IgD-negative memory B cell (primary cell): ENCODE results near the gene SUPT5H. TPM values are rescaled to one million over a fixed set of nuclear protein-coding genes. Genes with fewer than 3 reads are reported as not detected.
A peak's percentile ranks its signal among the peaks of the same experiment; 100 is the strongest.

Source experiments
- H3K27ac Mint-ChIP-seq, 3 donors: one replicate each; pipeline ENCODE4 v1.8.0; 2020 to 2022; ENCODE audit warnings: mild to moderate bottlenecking in 3 of 3, mixed read lengths in 3 of 3, moderate library complexity in 1 of 3
- H3K27me3 Mint-ChIP-seq: one replicate; pipeline ENCODE4 v1.8.0; 2021; ENCODE audit warnings: mixed read lengths
- H3K36me3 Mint-ChIP-seq: one replicate; pipeline ENCODE4 v1.8.0; 2020; ENCODE audit warnings: mild to moderate bottlenecking, mixed read lengths
- H3K4me1 Mint-ChIP-seq, 3 donors: one replicate each; pipeline ENCODE4 v1.8.0; 2020 to 2022; ENCODE audit warnings: mixed read lengths in 3 of 3, mild to moderate bottlenecking in 1 of 3
- H3K4me3 Mint-ChIP-seq, 4 donors: one replicate each; pipeline ENCODE4 v1.8.0; 2020 to 2022; ENCODE audit warnings: mild to moderate bottlenecking in 4 of 4, mixed read lengths in 4 of 4, moderate library complexity in 3 of 4
- H3K9me3 Mint-ChIP-seq, 3 donors: one replicate each; pipeline ENCODE4 v1.8.0; 2020 to 2021; ENCODE audit warnings: mixed read lengths in 3 of 3, mild to moderate bottlenecking in 1 of 3
- polyA plus RNA-seq: library from polyadenylated mRNA; unstranded; fragments of 300-500 nt; fragmentation: Illumina TruSeq; gene quantifications from one replicate; pipeline ENCODE4 v1.2.3, GENCODE V29; 2021

Gene SUPT5H
- polyA plus RNA-seq, 1 donor from 2014 or later: 111 TPM

DNA sequence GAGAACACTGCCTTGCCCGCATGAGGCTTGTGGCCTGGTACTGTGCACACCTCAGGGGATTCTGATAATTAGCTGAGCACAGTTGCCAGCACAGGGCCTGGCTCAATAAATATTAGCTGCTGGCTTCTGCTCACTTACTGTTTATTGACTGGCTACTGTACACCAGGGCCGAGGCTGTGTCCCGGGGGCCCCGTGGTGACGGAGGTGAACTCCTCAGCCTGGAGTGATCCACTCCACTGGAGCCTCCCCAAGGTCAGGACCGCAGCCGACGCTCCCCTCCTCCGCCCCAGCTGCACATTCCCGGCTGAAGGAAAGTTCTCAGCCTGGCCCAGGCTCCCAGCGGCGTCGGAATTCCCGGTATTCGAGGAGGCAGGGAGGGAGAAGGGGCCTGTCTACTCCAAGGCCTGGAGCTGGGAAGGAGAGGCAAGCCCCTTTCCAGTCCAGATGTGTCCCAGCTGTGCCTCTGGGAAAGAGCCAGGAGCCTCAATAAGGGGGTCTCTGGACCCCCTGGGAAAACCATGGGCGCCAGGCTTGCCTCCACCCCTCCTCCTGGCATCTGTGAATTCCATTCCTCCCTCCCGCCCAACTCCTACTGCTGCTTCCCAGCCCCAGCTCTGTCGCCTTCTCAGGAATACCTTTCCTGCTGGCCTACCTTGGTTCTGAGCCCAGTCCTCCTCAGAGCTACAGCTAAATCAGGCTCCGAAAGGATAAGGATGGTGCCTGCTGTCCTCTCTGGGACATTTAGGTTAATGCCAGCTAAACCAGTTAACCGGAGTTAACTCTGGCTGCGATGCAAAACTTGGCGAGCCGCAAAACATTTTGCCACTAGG is 16.9 kb upstream of the SUPT5H start:
- no peaks in the 10 kb centered on the region for H3K27me3 Mint-ChIP-seq
- H3K9me3 Mint-ChIP-seq: no peaks in the 10 kb centered on the region
- no peak overlapping the region for H3K4me3 Mint-ChIP-seq
- peaks cover 6% of the 10 kb centered on the region for H3K36me3 Mint-ChIP-seq
- H3K27ac Mint-ChIP-seq: no peak overlapping the region
- peaks cover 7 to 19% (median 11%) of the 10 kb centered on the region in 3 donors for H3K4me1 Mint-ChIP-seq

- Mint-ChIP-seq H3K4me1 (peaks cover 18 to 27% (median 26%) of the 10 kb centered on the region in 3 donors), H3K4me3 (peak overlapping the region in 2 of 4 donors; percentile 78 to 79), H3K36me3 (peaks cover 6% of the 10 kb centered on the region), H3K27ac (peak overlapping the region; percentile 33 to 91 (median 73)), H3K27me3 (no peaks in the 10 kb centered on the region), H3K9me3 (no peaks in the 10 kb centered on the region)
Measured at GRCh38 chr19:39430675-39431593, 14.4 kb upstream of the SUPT5H start.

- H3K4me1 Mint-ChIP-seq: peaks cover 25 to 30% (median 27%) of the 10 kb centered on the region in 3 donors
- H3K27me3 Mint-ChIP-seq: no peaks in the 10 kb centered on the region
- H3K9me3 Mint-ChIP-seq: no peaks in the 10 kb centered on the region
- peaks cover 6% of the 10 kb centered on the region for H3K36me3 Mint-ChIP-seq
- peak overlapping the region; percentile 39 to 91 (median 59) for H3K27ac Mint-ChIP-seq
- H3K4me3 Mint-ChIP-seq: peak overlapping the region in 2 of 4 donors; percentile 17 to 84
Measured at GRCh38 chr19:39432677-39433025, 12.7 kb upstream of the SUPT5H start.

GRCh38 chr19:39433480-39434079 is 11.8 kb upstream of the SUPT5H start:
- Mint-ChIP-seq H3K9me3 (no peaks in the 10 kb centered on the region), H3K4me1 (peaks cover 25 to 30% (median 27%) of the 10 kb centered on the region in 3 donors), H3K27me3 (no peaks in the 10 kb centered on the region), H3K36me3 (peaks cover 6% of the 10 kb centered on the region), H3K4me3 (peak overlapping the region in 3 of 4 donors; percentile 33 to 100 (median 84)), H3K27ac (peak overlapping the region; percentile 63 to 94 (median 91))

DNA sequence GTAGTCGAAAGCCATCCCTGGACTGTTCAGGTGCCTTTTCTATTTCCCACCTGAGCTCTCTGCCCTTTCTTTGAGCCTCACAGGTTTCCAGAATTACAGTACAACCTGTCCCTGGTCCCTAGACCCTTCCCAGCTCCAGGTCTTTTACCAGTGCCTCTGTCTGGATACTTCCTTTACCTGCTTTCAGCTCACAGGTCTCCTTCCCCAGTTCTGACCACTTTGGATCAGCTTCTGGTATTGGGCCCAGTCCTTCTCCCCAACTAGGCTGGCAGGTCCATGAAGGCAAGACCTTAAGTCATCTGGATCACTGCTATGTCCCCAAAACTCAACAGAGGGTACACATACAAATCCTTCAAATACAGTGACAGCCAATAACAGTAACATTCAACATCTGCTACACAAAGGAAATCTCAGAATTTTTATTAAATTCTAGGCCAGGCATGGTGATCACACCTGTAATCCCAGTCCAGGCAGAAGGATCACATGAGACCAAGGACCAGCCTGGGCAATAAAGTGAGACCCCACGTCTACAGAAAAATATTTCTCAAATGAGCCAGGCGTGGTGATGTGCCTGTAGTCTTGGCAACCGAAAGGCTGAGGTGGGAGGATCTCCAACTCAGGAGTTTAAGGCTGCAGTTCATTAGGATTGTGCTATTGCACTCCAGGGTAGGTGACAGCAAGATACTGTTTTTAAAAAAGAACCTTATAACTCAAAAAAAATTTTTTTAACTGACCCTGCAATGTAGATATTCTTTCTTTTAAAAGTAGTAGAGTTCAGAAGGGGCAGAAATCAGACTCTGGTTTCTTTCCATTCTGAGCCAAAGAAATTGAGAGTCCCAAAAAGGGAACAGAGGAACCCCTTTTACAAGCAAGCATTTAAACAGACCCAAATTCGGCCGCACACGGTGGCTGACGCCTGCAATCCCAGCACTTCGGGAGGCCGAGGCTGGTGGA is 11.0 kb upstream of the SUPT5H start:
- Mint-ChIP-seq H3K27ac (peak overlapping the region; percentile 67 to 94 (median 91)), H3K36me3 (peaks cover 6% of the 10 kb centered on the region), H3K27me3 (no peaks in the 10 kb centered on the region), H3K4me1 (peaks cover 25 to 30% (median 27%) of the 10 kb centered on the region in 3 donors), H3K9me3 (no peaks in the 10 kb centered on the region), H3K4me3 (peak overlapping the region; percentile 94 to 100 (median 99))

- Mint-ChIP-seq H3K4me3 (peak within 1 kb of the TSS; percentile 94 to 100 (median 99)), H3K4me1 (peaks cover 28 to 31% (median 28%) of the 10 kb centered on the region in 3 donors)
Measured at GRCh38 chr19:39435499-39436349, 9.7 kb upstream of the SUPT5H start, which contains the start of gene RPS16. TSS of gene RPS16 (minus strand) at chr19:39435949. CDS start at chr19:39435895, 54 bp downstream.

GRCh38 chr19:39436350-39436716 is 9.0 kb upstream of the SUPT5H start:
- Mint-ChIP-seq H3K9me3 (no peaks in the 10 kb centered on the region), H3K27ac (peak overlapping the region; percentile 91 to 98 (median 94)), H3K4me1 (peaks cover 25 to 29% (median 25%) of the 10 kb centered on the region in 3 donors), H3K27me3 (no peaks in the 10 kb centered on the region), H3K36me3 (peaks cover 7% of the 10 kb centered on the region), H3K4me3 (peak overlapping the region; percentile 94 to 100 (median 99))

More at GRCh38 chr19:39435499-39436349, 9.7 kb upstream of the SUPT5H start, which contains the start of gene RPS16:
- no peaks in the 10 kb centered on the region for H3K27me3 Mint-ChIP-seq
- peak within 1 kb of the TSS; percentile 91 to 98 (median 94) for H3K27ac Mint-ChIP-seq
- peaks cover 7% of the 10 kb centered on the region for H3K36me3 Mint-ChIP-seq
- no peaks in the 10 kb centered on the region for H3K9me3 Mint-ChIP-seq

DNA sequence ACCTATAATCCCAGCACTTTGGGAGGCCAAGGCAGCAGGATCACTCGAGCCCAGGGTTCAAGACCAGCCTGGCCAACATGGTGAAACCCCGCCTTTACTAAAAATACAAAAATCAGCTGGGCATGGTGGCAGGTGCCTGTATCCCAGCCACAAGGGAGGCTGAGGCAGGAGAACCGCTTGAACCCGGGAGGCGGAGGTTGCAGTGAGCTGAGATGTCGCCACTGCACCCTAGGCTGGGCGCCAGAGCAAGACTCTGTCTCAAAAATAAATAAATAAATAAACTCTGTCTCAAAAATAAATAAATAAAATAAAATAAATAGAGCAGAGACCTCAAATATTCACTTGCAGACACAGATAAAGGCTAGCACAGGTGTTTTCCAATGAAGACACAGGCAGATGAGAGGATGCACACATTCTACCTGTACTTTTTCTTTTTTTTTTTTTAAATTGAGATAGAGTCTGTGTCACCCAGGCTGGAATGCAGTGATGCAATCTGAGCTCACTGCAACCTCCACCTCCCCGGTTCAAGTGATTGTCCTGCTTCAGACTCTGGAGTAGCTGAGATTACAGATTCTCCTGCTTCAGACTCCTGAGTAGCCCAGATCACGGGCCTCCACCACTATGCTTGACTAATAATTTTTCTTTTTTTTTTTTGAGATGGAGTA is 7.0 kb upstream of the SUPT5H start:
- Mint-ChIP-seq H3K36me3 (peaks cover 1% of the 10 kb centered on the region), H3K4me1 (peaks cover 18 to 25% (median 25%) of the 10 kb centered on the region in 3 donors), H3K27me3 (no peaks in the 10 kb centered on the region), H3K4me3 (no peak overlapping the region), H3K9me3 (no peaks in the 10 kb centered on the region), H3K27ac (peak overlapping the region in 1 of 3 donors; percentile 61)

DNA sequence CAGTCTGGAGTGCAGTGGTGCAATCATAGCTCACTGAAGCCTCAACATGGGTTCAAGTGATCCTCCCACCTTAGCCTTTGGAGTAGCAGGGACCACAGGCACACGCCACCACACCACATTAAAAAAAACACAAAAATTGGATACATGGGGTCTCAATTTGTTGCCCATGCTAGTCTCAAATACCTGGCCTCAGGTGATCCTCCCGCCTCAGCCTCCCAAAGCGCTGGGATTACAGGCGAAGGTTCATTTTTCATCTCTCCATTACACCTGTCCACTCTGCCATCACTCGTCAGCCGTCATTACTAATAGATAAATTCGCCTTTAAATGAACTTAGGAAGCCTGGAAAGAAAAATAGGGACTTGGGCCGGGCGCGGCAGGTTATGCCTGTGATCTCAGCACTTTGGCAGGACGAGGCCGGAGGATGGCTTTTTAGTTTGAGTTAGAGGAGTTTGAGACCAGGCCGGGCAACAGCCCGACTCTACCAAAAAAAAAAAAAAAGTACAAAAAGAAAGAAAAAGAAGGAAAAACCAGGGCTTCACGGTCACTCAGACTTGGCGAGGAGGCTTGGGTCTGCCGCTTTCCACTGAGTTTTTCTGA is 685 bp upstream of the SUPT5H start:
- no peaks in the 10 kb centered on the region for H3K36me3 Mint-ChIP-seq
- H3K4me1 Mint-ChIP-seq: peaks cover 39 to 40% (median 39%) of the 10 kb centered on the region in 3 donors
- H3K9me3 Mint-ChIP-seq: no peaks in the 10 kb centered on the region
- H3K27ac Mint-ChIP-seq: peak overlapping the region; percentile 88 to 97 (median 94)
- peak overlapping the region; percentile 92 to 100 (median 96) for H3K4me3 Mint-ChIP-seq
- no peaks in the 10 kb centered on the region for H3K27me3 Mint-ChIP-seq

- Mint-ChIP-seq H3K4me3 (peak overlapping the region; percentile 92 to 100 (median 96)), H3K27me3 (no peaks in the 10 kb centered on the region), H3K4me1 (peaks cover 37 to 45% (median 39%) of the 10 kb centered on the region in 3 donors), H3K9me3 (no peaks in the 10 kb centered on the region), H3K36me3 (no peaks in the 10 kb centered on the region), H3K27ac (peak overlapping the region; percentile 88 to 97 (median 94))
Measured at GRCh38 chr19:39446365-39447084, 1.1 kb downstream of the SUPT5H start.

GRCh38 chr19:39448271-39448670 is 2.9 kb downstream of the SUPT5H start:
- H3K36me3 Mint-ChIP-seq: no peaks in the 10 kb centered on the region
- H3K4me3 Mint-ChIP-seq: peak overlapping the region; percentile 64 to 100 (median 90)
- peaks cover 43 to 59% (median 49%) of the 10 kb centered on the region in 3 donors for H3K4me1 Mint-ChIP-seq
- no peaks in the 10 kb centered on the region for H3K27me3 Mint-ChIP-seq
- H3K9me3 Mint-ChIP-seq: no peaks in the 10 kb centered on the region
- peak overlapping the region; percentile 89 to 94 (median 92) for H3K27ac Mint-ChIP-seq
